A549 (cell line): ENCODE results near the gene SPTBN4. TPM values are rescaled to one million over a fixed set of nuclear protein-coding genes. Genes with fewer than 3 reads are reported as not detected.

Experiments
- ATAC-seq, 2 experiments: fragments of 200-7000 bp in 1 of 2; fragments of >200 bp in 1 of 2; cut with Nextera tagmentation in 1 of 2; cut with Tn5 transposase in 1 of 2; 3 replicates each; pipeline versions ENCODE4 v1.8.0 to v1.9.1; 2018 to 2020; ENCODE audit warnings: mild to moderate bottlenecking in 1 of 2, moderate library complexity in 1 of 2
- CTCF ChIA-PET: fragments of 300-600 bp; sonication (Branson Sonifier 250); formaldehyde crosslinking; extraction: SDS; loops from one replicate; lab custom pipeline; 2021; ENCODE audit warnings: antibody characterized with exemption, inconsistent platforms; lab: Yijun Ruan, JAX
- POLR2A ChIA-PET: fragments of 350-600 bp; formaldehyde crosslinking; extraction: SDS; loops from one replicate; lab custom pipeline; 2021; ENCODE audit warnings: antibody characterized with exemption, inconsistent platforms; lab: Yijun Ruan, JAX
- DNase-seq, 2 experiments: peaks; one replicate each; pipeline versions ENCODE4 v3.0.0 to v3.0.0-alpha.2; 2011 to 2016; ENCODE audit warnings: low read depth in 1 of 2, low spot score in 1 of 2
- FAIRE-seq: peaks from 2 replicates; lab custom pipeline; 2011; peaks lifted over from hg19 to GRCh38; lab: Jason Lieb, UNC
- H3K27ac ChIP-seq, 2 experiments: fragments of >200 bp; sonication (Bioruptor Twin); formaldehyde crosslinking; 3 replicates each; pipeline ENCODE4 v1.5.1; 2016 to 2017
- H3K4me1 ChIP-seq: fragments of >200 bp; sonication (Bioruptor Twin); formaldehyde crosslinking; 3 replicates; pipeline ENCODE4 v1.6.1; 2016
- H3K4me2 ChIP-seq: fragments of >200 bp; sonication (Bioruptor Twin); formaldehyde crosslinking; 3 replicates; pipeline ENCODE4 v1.6.1; 2016
- H3K4me3 ChIP-seq: fragments of >200 bp; sonication (Bioruptor Twin); formaldehyde crosslinking; 3 replicates; pipeline ENCODE4 v1.5.1; 2016
- H3K9me3 ChIP-seq: fragments of >200 bp; sonication (Bioruptor Twin); formaldehyde crosslinking; 3 replicates; pipeline ENCODE4 v1.6.1; 2016
- ATOH8 ChIP-seq: fragments of 250-450 bp; sonication (Bioruptor Pico); IDR thresholded peaks from 2 replicates; pipeline ENCODE4 v1.5.0; 2020; ENCODE audit warnings: low read depth, mild to moderate bottlenecking, moderate library complexity
- BCL3 ChIP-seq: fragments of >200 bp; sonication (Bioruptor Twin); formaldehyde crosslinking; IDR thresholded peaks from 3 replicates; pipeline ENCODE4 v1.6.1; 2016
- BHLHE40 ChIP-seq: IDR thresholded peaks from 2 replicates; pipeline ENCODE4 v1.6.1; 2012; ENCODE audit warnings: low read depth, low read length, inconsistent platforms
- CBX2 ChIP-seq: fragments of 200-600 bp; sonication (generic); IDR thresholded peaks from 2 replicates; pipeline ENCODE4 v1.6.1; 2016; ENCODE audit warnings: low read depth, mild to moderate bottlenecking, borderline replicate concordance
- CHD2 ChIP-seq: fragments of 150-350 bp; IDR thresholded peaks from 2 replicates; pipeline ENCODE4 v1.6.1; 2014; ENCODE audit warnings: low read length; ENCODE audit not compliant: partially characterized antibody
- CTCF ChIP-seq: fragments of >200 bp; sonication (Bioruptor Twin); formaldehyde crosslinking; IDR thresholded peaks from 3 replicates; pipeline ENCODE4 v1.5.1; 2016
- ELK1 ChIP-seq: fragments of 150-350 bp; IDR thresholded peaks from 2 replicates; pipeline ENCODE4 v1.6.1; 2014; ENCODE audit warnings: low read depth, mild to moderate bottlenecking, low read length
- ESRRA ChIP-seq: fragments of 150-350 bp; IDR thresholded peaks from 2 replicates; pipeline ENCODE4 v1.6.1; 2014; ENCODE audit warnings: mild to moderate bottlenecking, low read length, borderline replicate concordance
- HOXB5 ChIP-seq: fragments of 250-450 bp; sonication (Bioruptor Pico); IDR thresholded peaks from 2 replicates; pipeline ENCODE4 v1.5.0; 2020; ENCODE audit warnings: mild to moderate bottlenecking, moderate library complexity
- JUN ChIP-seq, 2 experiments: fragments of >200 bp; sonication (Bioruptor Twin); formaldehyde crosslinking; IDR thresholded peaks; 2 replicates in 1 of 2; 3 replicates in 1 of 2; pipeline ENCODE4 v1.6.1; 2016 to 2017
- MAFK ChIP-seq: fragments of 450-650 bp; IDR thresholded peaks from 2 replicates; pipeline ENCODE4 v1.6.1; 2014; ENCODE audit not compliant: partially characterized antibody
- MYC ChIP-seq: IDR thresholded peaks from 2 replicates; pipeline ENCODE4 v1.6.1; 2012; ENCODE audit warnings: mild to moderate bottlenecking, inconsistent platforms, low read length, improper control_type of control experiment, borderline replicate concordance
- NPAS2 ChIP-seq: fragments of 250-450 bp; sonication (Bioruptor Pico); IDR thresholded peaks from 2 replicates; pipeline ENCODE4 v1.8.0; 2022; ENCODE audit warnings: mild to moderate bottlenecking, moderate library complexity, borderline replicate concordance
- RCOR1 ChIP-seq: fragments of 150-350 bp; IDR thresholded peaks from 2 replicates; pipeline ENCODE4 v1.6.1; 2014; ENCODE audit warnings: antibody characterized with exemption, low read length, low read depth
- TFCP2L1 ChIP-seq: fragments of 250-450 bp; sonication (Bioruptor Pico); IDR thresholded peaks from 2 replicates; pipeline ENCODE4 v1.5.0; 2021; ENCODE audit warnings: mild to moderate bottlenecking
- TP53 ChIP-seq: fragments of 250-450 bp; sonication (Bioruptor Pico); IDR thresholded peaks from 2 replicates; pipeline ENCODE4 v1.5.0; 2021; ENCODE audit warnings: mild to moderate bottlenecking, moderate library complexity
- USF2 ChIP-seq: fragments of 450-650 bp; IDR thresholded peaks from 2 replicates; pipeline ENCODE4 v1.6.1; 2014; ENCODE audit warnings: antibody characterized with exemption
- ZC3H11A ChIP-seq: fragments of 450-650 bp; IDR thresholded peaks from 2 replicates; pipeline ENCODE4 v1.6.1; 2014; ENCODE audit warnings: antibody characterized with exemption, mild to moderate bottlenecking
- WGBS: methylation state at CpG from one replicate; pipeline ENCODE4 v1.1.6; 2017; ENCODE audit errors: missing lambda C conversion rate; 5-methylcytosine and 5-hydroxymethylcytosine counted together
- polyA plus RNA-seq, 4 experiments: library from polyadenylated mRNA; depleted of rRNA in 3 of 4; stranded (reverse); fragments of >200 nt; fragmentation: RNase III in 1 of 4; extraction: RNeasy Plus Mini Kit Qiagen cat#74134 plus additional on column Dnase treatment in 1 of 4; gene quantifications; 2 replicates in 3 of 4; 3 replicates in 1 of 4; pipeline ENCODE4 v1.2.3, GENCODE V29; 2011 to 2017

Gene SPTBN4
- polyA plus RNA-seq, 2 of the 4 experiments (the other 2 are of a cell fraction), result 1.4 to 2.2 TPM

GRCh38 chr19:40466219-40466984 is 399 bp upstream of the SPTBN4 start:
- 24% methylated on average over 48 of the region's 48 CpGs for WGBS
- POLR2A ChIA-PET, result interaction anchor here (0.5 to 5.3 kb wide), 31 partner anchors 8 to 1777 kb away, joined by 3 to 68 read pairs (median 5); partner anchors contain the start of genes ACTMAP, C19orf47, GSK3A and PLD3
- Histone ChIP-seq H3K4me3 (peak overlapping the region; percentile 40), H3K9me3 (no peaks in the 10 kb centered on the region), H3K4me2 (peak overlapping the region; percentile 81), H3K27ac (peak overlapping the region in 1 of 2 experiments; percentile 69; a peak in 3 of 6 replicates), H3K4me1 (peaks cover 38% of the 10 kb centered on the region)
- DNase-seq (no peak), ATAC-seq (peak; percentile 0 to 41; a peak in 2 of 6 replicates), FAIRE-seq (no peak)
- CTCF ChIA-PET, result interaction anchor here (1.3 to 46.6 kb wide), 24 partner anchors 9 to 327 kb away, joined by 3 to 950 read pairs (median 28); partner anchors contain the start of genes LTBP4, PRX and SERTAD1
- TF ChIP-seq HOXB5 (no peak), NPAS2 (CRISPR knock-in tag) (peak; percentile 73), ZC3H11A (peak; percentile 14; the same call in 1 of the 2 replicates), JUN (IDR thresholded peaks at IDR 0.05) (no peak), MYC (no peak; the same call in 1 of the 2 replicates), CHD2 (no peak), ESRRA (peak; percentile 62; the same call in 1 of the 2 replicates), ELK1 (no peak), TFCP2L1 (CRISPR knock-in tag) (peak; percentile 74; the same call in 1 of the 2 replicates), BHLHE40 (peak; percentile 77), TP53 (CRISPR knock-in tag) (peak; percentile 71; the same call in 1 of the 2 replicates), USF2 (peak; percentile 72), CBX2 (no peak), ATOH8 (CRISPR knock-in tag) (no peak), CTCF (no peak), RCOR1 (0 out of 2 replicates have a peak, but pooled peaks have one; percentile 27)

- WGBS, result 91% methylated on average over 6 of the region's 6 CpGs
- Histone ChIP-seq H3K4me1 (peaks cover 18% of the 10 kb centered on the region), H3K4me2 (no peak overlapping the region), H3K4me3 (no peak overlapping the region), H3K27ac (no peak overlapping the region), H3K9me3 (no peaks in the 10 kb centered on the region)
- no peak for DNase-seq
- no peak for FAIRE-seq
- no peak for ATAC-seq
- ChIA-PET POLR2A (no interaction called here), CTCF (interaction anchor here (0.7 to 46.6 kb wide), 11 partner anchors 16 to 201 kb away, joined by 3 to 950 read pairs (median 5); partner anchors contain the start of genes LTBP4, PRX and SERTAD1)
- TF ChIP-seq BCL3 (no peak), MAFK (no peak)
Observed at GRCh38 chr19:40469011-40469410, 2.2 kb downstream of the SPTBN4 start.
